GM18868 (cell line): ENCODE results near the gene B3GALNT1.

Experiments used
- ATAC-seq: cut with Tn5 transposase; IDR thresholded peaks from one replicate; pipeline ENCODE4 v1.9.1; 2021; ENCODE audit warnings: mild to moderate bottlenecking, moderate library complexity; ENCODE audit not compliant: unreplicated experiment

B3GALNT1 gene

GRCh38 chr3:161104561-161105551 lies at the start of gene B3GALNT1:
B3GALNT1 (minus strand) TSS chr3:161105349; CDS start chr3:161086754, 18,595 bp downstream.
- peak; percentile 83 for ATAC-seq

DNA sequence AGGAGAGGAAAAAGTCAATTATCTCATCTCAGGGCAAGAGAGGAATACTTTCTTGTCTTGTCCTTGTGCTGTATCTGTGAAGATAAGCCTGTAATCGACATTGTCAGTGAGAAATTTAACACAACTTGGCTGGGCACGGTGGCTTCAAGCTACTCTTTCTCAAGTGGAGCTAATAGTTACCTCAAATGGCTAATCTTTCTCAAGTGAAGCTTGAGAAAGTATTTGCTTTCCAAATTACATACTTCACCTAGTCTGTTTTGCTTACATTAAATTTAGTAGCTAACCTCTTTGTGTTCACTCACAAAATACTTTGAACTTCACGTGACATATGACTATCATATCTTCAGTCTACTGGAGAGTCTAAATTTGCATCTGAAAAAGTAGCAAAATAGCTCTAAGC lies 48.3 kb upstream of the B3GALNT1 start:
- ATAC-seq: no peak

DNA sequence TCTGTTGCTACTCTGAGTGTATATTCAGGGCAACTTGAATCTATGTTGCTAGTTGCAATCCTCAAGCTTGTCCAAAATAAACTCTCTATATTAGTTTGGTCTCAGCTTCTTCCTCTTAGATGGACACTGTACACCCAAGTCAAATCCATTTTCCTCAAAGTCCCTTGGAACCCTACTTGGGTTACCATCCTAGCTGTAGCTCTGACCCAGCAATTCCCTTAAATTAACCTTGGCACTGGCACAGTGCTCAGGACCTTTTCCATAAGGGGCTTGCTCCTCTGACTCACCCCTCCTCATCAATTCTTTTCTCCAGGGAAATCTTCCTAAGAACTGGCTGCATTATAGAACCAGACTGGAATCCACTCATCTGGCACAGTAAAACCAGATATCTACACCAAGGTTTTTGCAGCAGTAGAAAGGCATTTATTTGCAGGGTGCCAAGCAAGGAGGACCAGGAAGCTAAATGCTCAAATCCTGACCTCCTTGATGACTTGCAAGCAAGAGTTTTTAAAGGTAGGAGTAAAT lies 44.9 kb upstream of the B3GALNT1 start:
- no peak for ATAC-seq

- no peak for ATAC-seq
Observed at GRCh38 chr3:161149529-161149928, 44.4 kb upstream of the B3GALNT1 start.

- ATAC-seq: no peak
Observed at GRCh38 chr3:161148832-161149475, 43.8 kb upstream of the B3GALNT1 start.

GRCh38 chr3:161142486-161142885 lies 37.3 kb upstream of the B3GALNT1 start:
- ATAC-seq: no peak

GRCh38 chr3:161139686-161140085 lies 34.5 kb upstream of the B3GALNT1 start:
- no peak for ATAC-seq

GRCh38 chr3:161137260-161137659 lies 32.1 kb upstream of the B3GALNT1 start:
- ATAC-seq: no peak

DNA sequence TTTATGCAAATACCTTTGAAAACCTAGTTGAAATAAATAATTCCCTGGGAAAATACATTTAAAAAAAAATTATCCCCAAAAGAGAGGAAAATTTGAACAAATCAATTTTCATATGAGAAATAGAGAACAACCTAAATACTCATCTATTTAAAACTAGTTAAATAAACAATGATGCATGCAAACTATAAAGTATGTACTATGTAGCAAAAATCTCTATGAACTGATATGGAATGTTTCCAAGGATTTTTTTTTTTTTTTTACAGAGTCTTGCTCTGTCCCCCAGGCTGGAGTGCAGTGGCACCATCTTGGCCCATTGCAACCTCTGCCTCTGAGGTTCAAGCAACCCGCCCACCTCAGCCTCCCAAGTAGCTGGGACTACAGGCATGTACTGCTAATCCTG lies 27.2 kb upstream of the B3GALNT1 start:
- ATAC-seq: no peak

GRCh38 chr3:161126495-161126894 lies 21.3 kb upstream of the B3GALNT1 start:
- no peak for ATAC-seq

DNA sequence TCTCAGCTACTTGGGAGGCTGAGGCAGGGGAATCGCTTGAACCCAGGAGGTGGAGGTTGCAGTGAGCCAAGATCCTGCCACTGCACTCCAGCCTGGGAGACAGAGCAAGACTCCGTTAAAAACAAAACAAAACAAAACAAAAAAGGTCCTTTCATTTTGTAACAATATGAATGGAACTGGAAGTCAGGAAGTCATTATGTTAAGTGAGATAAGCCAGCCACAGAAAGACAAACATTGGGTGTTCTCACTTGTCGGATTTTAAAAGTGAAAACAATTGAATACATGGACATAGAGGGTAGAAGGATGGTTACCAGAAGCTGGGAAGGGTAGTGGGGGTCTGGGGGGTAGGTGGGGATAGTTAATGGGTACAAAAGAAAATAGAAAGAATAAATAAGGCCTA lies 12.5 kb upstream of the B3GALNT1 start:
- ATAC-seq: no peak

GRCh38 chr3:161108840-161109239 lies 3.7 kb upstream of the B3GALNT1 start:
- no peak for ATAC-seq

DNA sequence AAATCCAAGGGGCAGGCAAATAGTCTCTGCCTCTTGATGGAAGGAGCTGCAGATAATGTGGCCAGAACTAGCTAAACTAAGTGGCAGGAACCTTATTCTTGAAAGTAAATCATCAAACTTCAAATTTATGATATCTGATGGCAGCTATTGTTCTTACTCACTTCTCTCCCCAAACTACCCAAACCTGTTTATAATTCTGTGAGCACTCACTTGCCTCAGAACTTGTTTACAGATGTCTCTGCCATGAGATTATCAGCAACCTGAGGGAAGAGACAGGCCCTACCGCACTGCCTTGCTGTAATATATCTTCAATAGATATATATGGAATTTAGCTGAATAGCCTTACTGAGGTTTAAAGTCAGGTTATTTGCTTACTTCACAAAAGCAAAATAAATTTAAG lies 2.2 kb upstream of the B3GALNT1 start:
- ATAC-seq: no peak

DNA sequence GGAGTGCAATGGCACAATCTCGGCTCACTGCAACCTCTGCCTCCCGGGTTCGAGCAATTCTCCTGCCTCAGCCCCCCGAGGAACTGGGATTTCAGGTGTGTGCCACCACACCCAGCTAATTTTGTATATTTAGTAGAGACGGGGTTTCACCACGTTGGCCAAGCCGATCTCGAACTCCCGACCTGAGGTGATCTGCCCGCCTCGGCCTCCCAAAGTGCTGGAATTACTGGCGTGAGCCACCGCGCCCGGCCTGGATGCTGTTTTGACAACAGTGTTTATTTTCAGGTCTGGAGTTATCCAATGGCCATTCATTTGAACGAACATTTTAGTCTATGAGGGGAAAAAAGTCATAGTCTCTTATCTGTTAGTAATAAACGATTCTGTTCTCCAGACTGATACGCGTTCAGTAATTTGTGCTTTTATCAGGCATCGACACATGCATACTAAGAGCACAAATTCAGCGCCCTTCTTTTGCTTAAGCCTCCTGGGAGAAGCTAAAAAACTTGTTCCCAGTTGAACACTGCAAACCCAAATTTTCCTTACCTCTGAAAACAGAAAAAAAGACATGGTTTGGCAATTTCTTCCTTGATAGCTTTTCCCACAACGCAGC lies 1.3 kb downstream of the B3GALNT1 start:
- no peak for ATAC-seq

DNA sequence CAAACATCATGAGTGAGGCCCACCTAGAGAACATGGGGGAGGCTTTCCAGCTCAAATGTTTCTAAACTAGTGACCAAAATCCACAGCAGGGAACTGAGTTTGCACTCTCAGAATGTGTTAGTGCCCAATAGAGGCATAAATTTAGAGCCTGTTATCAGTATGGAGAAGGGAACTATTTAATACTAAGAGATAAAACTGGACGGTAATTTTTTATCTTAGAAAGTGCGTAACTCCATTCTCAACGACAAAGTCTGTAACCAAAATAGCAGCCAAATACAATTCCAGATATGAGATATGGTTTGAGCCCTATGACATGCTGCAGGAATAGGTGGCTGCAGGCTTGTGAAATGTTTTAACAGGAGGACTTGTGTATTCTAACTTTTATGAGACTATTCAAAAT lies 3.5 kb downstream of the B3GALNT1 start:
- no peak for ATAC-seq

DNA sequence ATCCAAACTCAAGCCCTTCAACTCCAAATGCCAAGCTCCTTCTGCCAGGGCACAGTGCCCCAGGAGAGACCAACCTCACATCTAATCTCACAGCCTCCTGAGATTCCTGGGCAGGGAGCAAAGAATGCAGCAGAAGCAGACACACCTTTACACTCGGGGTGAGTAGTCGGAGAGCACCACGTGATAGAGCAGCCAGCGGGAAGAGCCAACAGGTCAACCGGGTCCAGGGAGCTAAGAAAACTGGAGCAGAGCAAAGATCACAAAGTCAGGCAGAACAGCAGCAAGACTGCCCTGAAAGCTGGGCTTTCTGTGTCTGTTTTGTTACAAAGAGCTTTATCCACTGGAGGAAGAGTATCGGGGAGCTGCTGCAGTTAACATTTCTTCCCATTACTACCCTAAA lies 4.2 kb downstream of the B3GALNT1 start:
- no peak for ATAC-seq

- peak; percentile 67 for ATAC-seq
Observed at GRCh38 chr3:161096771-161097367, 8.3 kb downstream of the B3GALNT1 start.

- no peak for ATAC-seq
Observed at GRCh38 chr3:161093895-161094294, 11.3 kb downstream of the B3GALNT1 start.

DNA sequence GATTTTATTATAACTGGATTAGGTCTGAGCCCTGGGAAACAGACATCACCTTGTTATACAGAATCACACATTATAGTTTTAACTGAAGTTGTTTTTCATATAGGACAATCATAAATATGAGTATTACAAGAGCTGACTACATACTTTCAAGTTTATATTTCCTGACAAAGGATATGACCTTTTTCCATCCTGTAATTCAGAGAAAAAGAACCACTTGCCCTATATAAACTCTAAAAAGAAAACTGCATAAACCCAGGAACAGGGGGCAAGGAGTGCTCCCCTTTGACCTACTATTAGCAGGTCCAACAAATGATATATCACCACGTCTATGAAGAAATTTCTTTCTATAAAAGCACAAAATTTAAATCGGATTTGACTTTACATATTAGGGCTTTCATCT lies 20.9 kb downstream of the B3GALNT1 start:
- no peak for ATAC-seq

GRCh38 chr3:161083131-161083530 lies 22.0 kb downstream of the B3GALNT1 start:
- no peak for ATAC-seq

GRCh38 chr3:161082063-161082462 lies 23.1 kb downstream of the B3GALNT1 start:
- peak; percentile 28 for ATAC-seq
